CD8-positive, alpha-beta memory T cell (primary cell): ENCODE data around the gene PSMG3. TPM values are rescaled to one million over a fixed set of nuclear protein-coding genes. Genes with fewer than 3 reads are reported as not detected.

Experiments used
- CTCF ChIA-PET: fragments of 350-600 bp; sonication (Branson Sonifier 250); formaldehyde crosslinking; loops from one replicate; lab custom pipeline; 2021; ENCODE audit warnings: antibody characterized with exemption; lab: Charles Lee
- POLR2A ChIA-PET: fragments of 350-600 bp; sonication (Branson Sonifier 250); formaldehyde crosslinking; loops from one replicate; lab custom pipeline; 2021; ENCODE audit warnings: antibody characterized with exemption; lab: Charles Lee
- DNase-seq, 5 donors: peaks; one replicate each; pipeline versions ENCODE4 v3.0.0 to v3.0.0-alpha.2; 2020 to 2022; ENCODE audit warnings: mixed read lengths in 1 of 5
- H3K27ac ChIP-seq: one replicate; pipeline ENCODE4 v1.7.0; 2013; ENCODE audit warnings: low read depth, mild to moderate bottlenecking, low read length, moderate library complexity
- H3K27me3 ChIP-seq: 2 replicates; pipeline ENCODE4 v1.7.0; 2013; ENCODE audit warnings: low read length, mild to moderate bottlenecking; ENCODE audit not compliant: insufficient read depth, poor library complexity, severe bottlenecking
- H3K36me3 ChIP-seq: 2 replicates; pipeline ENCODE4 v1.7.0; 2013; ENCODE audit warnings: mild to moderate bottlenecking, low read length, moderate library complexity; ENCODE audit not compliant: insufficient read depth
- H3K4me1 ChIP-seq: 2 replicates; pipeline ENCODE4 v1.7.0; 2013; ENCODE audit warnings: mild to moderate bottlenecking, low read length, moderate library complexity; ENCODE audit not compliant: insufficient read depth
- H3K4me3 ChIP-seq: 2 replicates; pipeline ENCODE4 v1.7.0; 2013; ENCODE audit warnings: mild to moderate bottlenecking, low read length
- H3K9me3 ChIP-seq: 2 replicates; pipeline ENCODE4 v1.7.0; 2013; ENCODE audit warnings: mild to moderate bottlenecking, low read length
- H3K27ac Mint-ChIP-seq, 8 donors: one replicate each; pipeline ENCODE4 v1.8.0; 2020 to 2021; ENCODE audit warnings: mixed read lengths in 8 of 8, mild to moderate bottlenecking in 6 of 8, inconsistent platforms in 3 of 8, moderate library complexity in 3 of 8
- H3K27me3 Mint-ChIP-seq, 2 donors: one replicate each; pipeline ENCODE4 v1.8.0; 2020 to 2021; ENCODE audit warnings: mixed read lengths in 2 of 2, mild to moderate bottlenecking in 1 of 2, moderate library complexity in 1 of 2
- H3K36me3 Mint-ChIP-seq, 3 donors: one replicate each; pipeline ENCODE4 v1.8.0; 2020 to 2021; ENCODE audit warnings: mixed read lengths in 3 of 3, inconsistent platforms in 1 of 3, mild to moderate bottlenecking in 1 of 3
- H3K4me1 Mint-ChIP-seq, 3 donors: one replicate each; pipeline ENCODE4 v1.8.0; 2020 to 2021; ENCODE audit warnings: mixed read lengths in 3 of 3, inconsistent platforms in 1 of 3, mild to moderate bottlenecking in 1 of 3
- H3K4me3 Mint-ChIP-seq, 7 donors: one replicate each; pipeline ENCODE4 v1.8.0; 2020 to 2021; ENCODE audit warnings: mixed read lengths in 7 of 7, mild to moderate bottlenecking in 6 of 7, moderate library complexity in 4 of 7, inconsistent platforms in 2 of 7
- H3K9me3 Mint-ChIP-seq, 5 donors: one replicate each; pipeline ENCODE4 v1.8.0; 2020 to 2022; ENCODE audit warnings: mixed read lengths in 5 of 5, mild to moderate bottlenecking in 3 of 5, moderate library complexity in 2 of 5, inconsistent platforms in 1 of 5
- polyA plus RNA-seq: library from polyadenylated mRNA; unstranded; fragments of 300-500 nt; fragmentation: Illumina TruSeq; gene quantifications from one replicate; pipeline ENCODE4 v1.2.3, GENCODE V29; 2021
- total RNA-seq, 2 experiments: library from RNA; stranded (reverse); gene quantifications; one replicate each; pipeline ENCODE4 v1.2.3, GENCODE V29; 2021

The PSMG3 gene
- total and polyA plus RNA-seq, 3 experiments from 2014 or later = 51.3 to 80.7 (median 71.0) TPM

DNA sequence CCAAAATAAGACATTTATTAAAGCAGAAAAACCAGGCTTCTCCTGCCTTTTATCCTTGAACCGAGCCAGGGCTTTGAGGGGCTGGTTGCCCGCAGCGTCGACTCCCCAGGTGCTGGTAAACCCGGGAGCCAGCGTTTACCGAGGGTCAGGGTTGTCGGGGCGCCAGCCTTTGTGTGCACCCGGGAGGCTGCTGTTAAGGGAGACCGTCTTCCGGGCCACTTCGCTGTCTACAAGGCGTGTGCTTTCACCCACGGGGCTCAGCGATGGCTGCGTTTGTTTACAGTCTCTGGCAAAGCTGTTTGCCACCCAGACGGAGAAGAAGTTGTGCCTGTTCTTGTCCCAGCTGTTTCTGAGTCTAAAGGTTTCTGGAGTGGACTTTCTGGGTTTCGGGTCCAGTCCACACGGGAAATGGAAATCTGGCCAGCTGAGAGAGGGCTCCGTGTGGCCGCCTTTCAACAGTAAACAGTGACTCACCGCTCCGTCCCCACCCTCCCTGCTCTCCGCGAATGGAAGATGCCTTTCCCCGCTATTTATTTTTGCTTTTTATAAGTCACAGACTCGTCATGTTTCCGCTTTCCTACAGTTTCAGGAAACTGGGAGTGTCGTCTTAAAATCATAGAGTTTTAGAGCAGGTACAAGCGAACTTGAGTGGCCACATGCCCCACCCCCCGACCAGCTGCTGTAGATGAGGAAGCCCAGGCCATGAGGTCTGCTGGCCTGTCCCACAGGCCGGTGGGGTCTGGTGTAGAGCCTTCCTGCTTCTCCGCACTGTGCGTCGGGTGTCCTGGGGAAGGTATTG, 37.2 kb downstream of the PSMG3 start:
- POLR2A ChIA-PET = interaction anchor here (0.7 to 1.9 kb wide), 2 partner anchors 38 to 115 kb away, joined by 3 to 6 read pairs; partner anchors contain the start of gene PSMG3

DNA sequence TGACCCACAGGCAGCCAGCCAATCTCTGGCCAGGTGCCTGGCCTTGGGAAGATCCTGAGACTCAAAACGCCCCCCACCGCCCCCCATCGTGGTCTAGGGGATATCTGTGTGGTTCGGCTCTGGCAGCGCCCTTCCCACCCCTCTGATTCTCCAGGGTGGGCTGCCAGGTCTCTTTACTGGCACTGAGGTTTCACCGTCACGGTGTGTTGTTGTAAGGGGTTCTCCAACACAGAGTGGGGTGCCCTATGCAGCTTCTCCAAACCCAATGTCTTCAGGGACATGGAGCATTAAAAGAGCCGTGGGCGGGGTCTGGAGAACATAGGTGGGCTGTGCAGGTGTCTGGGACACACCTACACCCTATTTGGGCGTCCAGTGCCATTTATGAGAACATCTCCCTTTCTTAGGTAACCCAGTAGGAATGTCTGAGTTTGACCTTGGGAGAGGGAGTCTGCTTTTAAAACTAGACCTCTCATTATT, 37.8 kb downstream of the PSMG3 start:
- Mint-ChIP-seq H3K36me3 (peaks cover 0 to 20% (median 0%) of the 10 kb centered on the region in 3 donors), H3K27ac (peak overlapping the region; percentile 93 to 99 (median 97)), H3K27me3 (peaks cover 0 to under 1% of the 10 kb centered on the region in 2 donors), H3K9me3 (no peaks in the 10 kb centered on the region), H3K4me1 (peaks cover 26 to 41% (median 27%) of the 10 kb centered on the region in 3 donors), H3K4me3 (peak overlapping the region; percentile 85 to 95 (median 89))
- DNase-seq = peak in 1 of 5 donors; percentile 22
- Histone ChIP-seq H3K27me3 (no peaks in the 10 kb centered on the region), H3K4me1 (peaks cover 35% of the 10 kb centered on the region), H3K9me3 (no peaks in the 10 kb centered on the region), H3K27ac (peak overlapping the region; percentile 75), H3K4me3 (peak overlapping the region; percentile 75), H3K36me3 (no peaks in the 10 kb centered on the region)
- POLR2A ChIA-PET = interaction anchor here (1.9 kb wide), 1 partner anchor 38 kb away, joined by 6 read pairs; the partner anchor contains the start of gene PSMG3
- CTCF ChIA-PET = no interaction called here

More for the DNA sequence above, 37.2 kb downstream of the PSMG3 start:
- CTCF ChIA-PET = interaction anchor here (0.6 kb wide), 1 partner anchor 24 kb away, joined by 4 read pairs; the partner anchor contains the start of gene TMEM184A
- H3K4me1 Mint-ChIP-seq = peaks cover 26 to 41% (median 27%) of the 10 kb centered on the region in 3 donors
- peak; percentile 37 to 70 (median 49) for DNase-seq
- H3K4me3 Mint-ChIP-seq = peak overlapping the region; percentile 85 to 95 (median 89)
- H3K27me3 Mint-ChIP-seq = no peaks in the 10 kb centered on the region
- H3K27me3 ChIP-seq = no peaks in the 10 kb centered on the region
- peak overlapping the region; percentile 75 for H3K27ac ChIP-seq
- peak overlapping the region; percentile 93 to 99 (median 97) for H3K27ac Mint-ChIP-seq
- no peaks in the 10 kb centered on the region for H3K36me3 ChIP-seq
- H3K4me1 ChIP-seq = peaks cover 35% of the 10 kb centered on the region
- H3K36me3 Mint-ChIP-seq = peaks cover 0 to 20% (median 0%) of the 10 kb centered on the region in 3 donors
- H3K9me3 ChIP-seq = no peaks in the 10 kb centered on the region
- peak overlapping the region; percentile 75 for H3K4me3 ChIP-seq
- no peaks in the 10 kb centered on the region for H3K9me3 Mint-ChIP-seq

DNA sequence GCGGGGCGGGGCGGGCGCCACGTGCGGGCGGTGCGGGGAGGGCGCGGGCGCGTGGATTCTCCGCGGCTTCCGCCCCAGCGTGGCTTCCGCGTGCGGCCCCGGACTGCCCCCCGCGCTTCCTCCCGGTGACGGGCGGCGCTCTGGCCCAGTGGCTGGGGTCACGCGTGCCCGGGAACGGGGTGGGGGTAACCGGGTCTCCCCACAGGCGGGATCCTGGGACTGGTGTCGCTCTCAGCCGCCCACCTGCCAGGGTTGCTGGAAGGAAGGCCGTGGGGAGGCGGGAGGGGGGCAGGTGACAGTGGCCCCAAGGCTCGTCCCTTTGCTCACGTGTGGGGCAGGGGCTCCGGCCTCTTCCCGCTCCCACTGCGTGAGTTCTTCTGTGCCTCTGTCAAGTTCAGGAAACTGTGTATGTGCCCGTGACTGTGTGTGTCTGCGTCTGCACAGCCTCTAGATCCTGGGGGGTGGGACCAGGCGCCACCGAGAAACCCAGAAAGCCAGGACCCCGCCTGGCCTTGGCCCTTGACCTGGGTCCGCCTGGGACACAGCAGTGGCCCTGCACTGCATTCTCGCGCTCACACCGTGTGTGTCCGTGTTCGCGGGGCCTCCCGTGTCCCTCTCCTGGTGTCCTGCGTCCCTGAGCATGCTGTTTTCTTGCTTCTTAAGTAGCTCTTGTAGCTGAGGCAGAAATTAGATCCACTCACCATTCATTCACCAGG, 38.4 kb downstream of the PSMG3 start:
- CTCF ChIA-PET = no interaction called here
- no peaks in the 10 kb centered on the region for H3K27me3 ChIP-seq
- H3K27me3 Mint-ChIP-seq = peaks cover 5 to 6% of the 10 kb centered on the region in 2 donors
- H3K4me3 ChIP-seq = peak overlapping the region; percentile 75
- no peaks in the 10 kb centered on the region for H3K9me3 ChIP-seq
- H3K27ac Mint-ChIP-seq = peak overlapping the region; percentile 93 to 99 (median 97)
- H3K36me3 ChIP-seq = no peaks in the 10 kb centered on the region
- peaks cover 35% of the 10 kb centered on the region for H3K4me1 ChIP-seq
- POLR2A ChIA-PET = interaction anchor here (1.9 kb wide), 1 partner anchor 39 kb away, joined by 6 read pairs; the partner anchor contains the start of gene PSMG3
- H3K36me3 Mint-ChIP-seq = peaks cover 0 to 17% (median 0%) of the 10 kb centered on the region in 3 donors
- DNase-seq = peak in 3 of 5 donors; percentile 56 to 71 (median 64)
- H3K9me3 Mint-ChIP-seq = no peaks in the 10 kb centered on the region
- peak overlapping the region; percentile 85 to 95 (median 89) for H3K4me3 Mint-ChIP-seq
- H3K27ac ChIP-seq = peak overlapping the region; percentile 75
- peaks cover 25 to 40% (median 26%) of the 10 kb centered on the region in 3 donors for H3K4me1 Mint-ChIP-seq

DNA sequence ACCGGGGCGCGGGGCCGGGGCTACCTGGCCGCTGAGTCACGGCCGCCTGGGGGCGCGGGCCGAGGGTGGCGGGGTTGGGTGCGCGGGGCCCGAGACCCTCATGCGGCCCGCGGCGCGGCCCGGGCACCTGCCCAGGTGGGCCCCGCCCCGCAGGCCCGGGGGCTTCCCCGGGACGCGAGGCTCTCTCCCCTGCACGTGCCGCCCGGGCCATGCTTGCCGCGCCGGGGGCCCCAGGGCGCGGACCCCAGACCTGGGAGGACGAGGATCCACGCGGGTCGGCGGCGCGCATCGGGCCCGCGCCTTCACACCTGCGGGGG, 38.9 kb downstream of the PSMG3 start:
- ChIA-PET POLR2A (no interaction called here), CTCF (no interaction called here)
- H3K27ac ChIP-seq = peak overlapping the region; percentile 75
- Mint-ChIP-seq H3K4me1 (peaks cover 24 to 38% (median 26%) of the 10 kb centered on the region in 3 donors), H3K27me3 (peaks cover 5 to 6% of the 10 kb centered on the region in 2 donors), H3K36me3 (peaks cover 0 to 13% (median 0%) of the 10 kb centered on the region in 3 donors), H3K4me3 (no peak overlapping the region), H3K9me3 (no peaks in the 10 kb centered on the region), H3K27ac (no peak overlapping the region)
- H3K4me3 ChIP-seq = no peak overlapping the region
- H3K27me3 ChIP-seq = no peaks in the 10 kb centered on the region
- no peaks in the 10 kb centered on the region for H3K9me3 ChIP-seq
- peaks cover 35% of the 10 kb centered on the region for H3K4me1 ChIP-seq
- peak in 3 of 5 donors; percentile 39 to 62 (median 57) for DNase-seq
- H3K36me3 ChIP-seq = no peaks in the 10 kb centered on the region

DNA sequence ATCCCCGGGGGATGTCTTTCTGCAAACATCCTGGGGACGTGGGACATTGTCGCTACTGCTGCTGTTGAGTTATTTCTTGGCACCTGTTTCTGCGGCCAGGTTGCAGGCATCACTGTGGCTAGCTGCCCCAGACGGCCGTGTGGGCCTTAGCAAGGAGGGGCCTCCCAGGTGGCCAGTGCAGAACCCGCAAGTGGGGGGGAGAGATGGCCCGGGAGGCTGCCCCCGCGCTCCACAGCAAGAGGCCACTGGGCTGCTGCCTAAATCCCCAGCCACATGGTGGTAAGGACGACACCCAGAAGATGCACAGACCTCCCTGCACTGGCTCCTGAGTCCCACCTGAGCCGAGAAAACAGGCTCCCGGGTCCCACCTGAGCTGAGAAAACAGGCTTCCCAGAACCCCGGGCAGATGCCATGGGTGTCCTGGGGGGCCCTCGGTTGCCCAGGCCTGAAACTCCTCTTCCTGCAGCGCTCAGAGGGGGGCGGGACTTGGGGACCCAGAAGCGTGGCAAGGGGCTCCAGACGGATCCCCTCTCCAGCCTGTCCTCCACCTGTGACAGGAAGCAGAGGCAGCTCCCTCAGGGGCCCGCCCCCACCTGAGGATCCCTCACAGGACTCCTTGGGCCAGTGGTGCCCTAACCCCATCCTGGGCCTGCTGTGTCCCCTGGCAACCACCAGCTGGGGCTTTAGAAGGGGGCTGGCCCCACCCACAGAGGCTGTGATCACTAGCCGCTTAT, 40.3 kb downstream of the PSMG3 start:
- Mint-ChIP-seq H3K9me3 (no peaks in the 10 kb centered on the region), H3K4me1 (peaks cover 24 to 36% (median 24%) of the 10 kb centered on the region in 3 donors), H3K4me3 (peak overlapping the region in 6 of 7 donors; percentile 55 to 87 (median 66)), H3K27ac (peak overlapping the region in 7 of 8 donors; percentile 67 to 93 (median 79)), H3K36me3 (peaks cover 0 to 9% (median 0%) of the 10 kb centered on the region in 3 donors), H3K27me3 (peaks cover 5 to 11% of the 10 kb centered on the region in 2 donors)
- Histone ChIP-seq H3K9me3 (no peaks in the 10 kb centered on the region), H3K27me3 (no peaks in the 10 kb centered on the region), H3K4me1 (peaks cover 35% of the 10 kb centered on the region), H3K27ac (no peak overlapping the region), H3K4me3 (no peak overlapping the region), H3K36me3 (no peaks in the 10 kb centered on the region)
- ChIA-PET CTCF (interaction anchor here (1.1 kb wide), 1 partner anchor 25 kb away, joined by 3 read pairs; no protein-coding TSS in a partner anchor), POLR2A (no interaction called here)
- no peak for DNase-seq

DNA sequence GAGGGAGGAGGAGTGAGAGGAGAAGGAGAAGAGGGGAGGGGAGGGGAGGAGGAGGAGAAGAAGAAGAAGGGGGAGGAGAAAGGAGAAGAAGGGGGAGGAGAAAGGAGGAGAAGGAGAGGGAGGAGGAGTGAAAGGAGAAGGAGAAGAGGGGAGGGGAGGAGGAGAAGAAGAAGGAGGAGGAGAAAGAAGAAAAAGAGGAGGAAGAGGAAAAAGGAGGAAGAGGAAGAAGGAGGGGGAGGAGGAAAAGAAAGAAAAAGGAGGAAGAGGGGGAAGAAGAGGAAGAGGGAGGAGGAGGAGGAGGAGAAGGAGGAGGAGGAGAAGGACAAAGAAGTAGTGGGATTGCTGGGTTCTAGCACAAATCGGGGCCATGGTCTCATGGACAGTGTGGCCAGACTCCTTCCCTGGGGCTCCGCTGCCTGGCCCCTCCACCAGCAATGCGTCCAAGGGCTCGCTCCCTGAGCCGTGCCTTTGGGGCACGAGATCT, 43.5 kb downstream of the PSMG3 start:
- Mint-ChIP-seq H3K36me3 (peaks cover 0 to under 1% (median 0%) of the 10 kb centered on the region in 3 donors), H3K27ac (peak overlapping the region in 1 of 8 donors; percentile 18), H3K4me1 (peaks cover 0 to 5% (median under 1%) of the 10 kb centered on the region in 3 donors), H3K9me3 (no peaks in the 10 kb centered on the region), H3K4me3 (peak overlapping the region in 1 of 7 donors; percentile 5), H3K27me3 (peaks cover 9 to 13% of the 10 kb centered on the region in 2 donors)
- CTCF ChIA-PET = no interaction called here
- Histone ChIP-seq H3K27me3 (no peaks in the 10 kb centered on the region), H3K4me1 (peaks cover 6% of the 10 kb centered on the region), H3K9me3 (no peaks in the 10 kb centered on the region), H3K36me3 (no peaks in the 10 kb centered on the region), H3K27ac (no peak overlapping the region), H3K4me3 (no peak overlapping the region)
- no peak for DNase-seq
- POLR2A ChIA-PET = interaction anchor here (0.6 kb wide), 1 partner anchor 14 kb away, joined by 3 read pairs; no protein-coding TSS in a partner anchor

DNA sequence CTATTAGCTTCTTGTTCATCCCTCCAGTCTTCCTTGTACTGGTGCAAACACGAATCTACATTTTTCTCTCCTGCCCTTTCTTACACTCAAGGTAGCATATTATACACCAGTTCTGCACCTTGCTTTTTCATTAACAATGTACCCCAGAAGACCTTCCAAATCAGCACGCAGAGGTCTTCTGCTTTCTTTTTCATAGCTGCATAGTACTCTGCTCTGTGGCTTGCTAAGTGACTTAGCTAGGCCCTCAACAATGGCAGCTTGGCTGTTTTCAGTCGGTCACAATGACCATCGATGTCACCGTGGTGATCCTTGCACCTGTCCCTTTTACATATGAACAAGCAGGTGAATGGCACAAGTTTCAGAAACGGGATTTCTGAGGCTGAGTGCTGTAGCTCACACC, 44.4 kb downstream of the PSMG3 start:
- DNase-seq = no peak
- no peak overlapping the region for H3K4me3 ChIP-seq
- H3K27me3 ChIP-seq = no peaks in the 10 kb centered on the region
- no peak overlapping the region for H3K27ac Mint-ChIP-seq
- no peaks in the 10 kb centered on the region for H3K9me3 ChIP-seq
- H3K36me3 Mint-ChIP-seq = no peaks in the 10 kb centered on the region
- ChIA-PET CTCF (interaction anchor here (1.4 kb wide), 1 partner anchor 20 kb away, joined by 3 read pairs; no protein-coding TSS in a partner anchor), POLR2A (no interaction called here)
- no peak overlapping the region for H3K27ac ChIP-seq
- H3K4me1 Mint-ChIP-seq = peaks cover 0 to 5% (median 0%) of the 10 kb centered on the region in 3 donors
- peaks cover 6% of the 10 kb centered on the region for H3K4me1 ChIP-seq
- peaks cover 9 to 13% of the 10 kb centered on the region in 2 donors for H3K27me3 Mint-ChIP-seq
- peak overlapping the region in 1 of 7 donors; percentile 13 for H3K4me3 Mint-ChIP-seq
- H3K9me3 Mint-ChIP-seq = peaks cover 0 to 2% (median 0%) of the 10 kb centered on the region in 5 donors
- H3K36me3 ChIP-seq = no peaks in the 10 kb centered on the region
